Measurements from ENCODE around the gene FAM98A. TPM values are rescaled to one million over a fixed set of nuclear protein-coding genes. Genes with fewer than 3 reads are reported as not detected.
A peak's percentile ranks its signal among the peaks of the same experiment; 100 is the strongest.

FAM98A gene
- total and polyA plus RNA-seq, 7 donors: 11.8 to 53.2 (median 20.9) TPM

DNA sequence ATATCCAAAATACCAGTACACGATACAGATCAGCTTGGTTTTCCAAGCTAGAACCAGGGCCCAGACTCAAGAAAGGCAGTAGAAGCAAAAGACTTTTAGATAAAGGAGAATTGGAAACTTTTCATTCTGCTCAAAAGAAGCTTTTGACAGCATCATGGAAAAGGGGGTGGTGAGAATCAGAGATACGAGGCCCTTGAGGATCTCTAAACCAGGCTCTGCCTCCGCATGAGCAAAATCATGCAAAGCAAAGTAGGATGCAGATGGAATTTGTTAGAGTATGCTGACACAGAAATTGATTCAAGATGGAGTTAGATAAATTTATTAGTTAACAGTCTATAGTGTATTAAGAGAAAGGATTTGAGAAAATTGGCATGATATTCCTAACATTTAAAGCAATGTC lies 39.8 kb downstream of the FAM98A start:
- no peak overlapping the region for H3K4me3 ChIP-seq
- peaks cover 0 to 6% (median 0%) of the 10 kb centered on the region in 4 donors for H3K4me1 ChIP-seq
- no peak overlapping the region for H3K27ac ChIP-seq
- WGBS, 2 donors: 92 to 95% methylated on average over 3 of the region's 3 CpGs
- H3K36me3 ChIP-seq: peaks cover 0 to 7% (median 0%) of the 10 kb centered on the region in 4 donors
- TF ChIP-seq POLR2A (IDR thresholded peaks at IDR 0.05) (no peak), POLR2AphosphoS5 (IDR thresholded peaks at IDR 0.05) (no peak), EP300 (IDR thresholded peaks at IDR 0.05) (no peak)
- TF ChIP-seq, protein P1, sequence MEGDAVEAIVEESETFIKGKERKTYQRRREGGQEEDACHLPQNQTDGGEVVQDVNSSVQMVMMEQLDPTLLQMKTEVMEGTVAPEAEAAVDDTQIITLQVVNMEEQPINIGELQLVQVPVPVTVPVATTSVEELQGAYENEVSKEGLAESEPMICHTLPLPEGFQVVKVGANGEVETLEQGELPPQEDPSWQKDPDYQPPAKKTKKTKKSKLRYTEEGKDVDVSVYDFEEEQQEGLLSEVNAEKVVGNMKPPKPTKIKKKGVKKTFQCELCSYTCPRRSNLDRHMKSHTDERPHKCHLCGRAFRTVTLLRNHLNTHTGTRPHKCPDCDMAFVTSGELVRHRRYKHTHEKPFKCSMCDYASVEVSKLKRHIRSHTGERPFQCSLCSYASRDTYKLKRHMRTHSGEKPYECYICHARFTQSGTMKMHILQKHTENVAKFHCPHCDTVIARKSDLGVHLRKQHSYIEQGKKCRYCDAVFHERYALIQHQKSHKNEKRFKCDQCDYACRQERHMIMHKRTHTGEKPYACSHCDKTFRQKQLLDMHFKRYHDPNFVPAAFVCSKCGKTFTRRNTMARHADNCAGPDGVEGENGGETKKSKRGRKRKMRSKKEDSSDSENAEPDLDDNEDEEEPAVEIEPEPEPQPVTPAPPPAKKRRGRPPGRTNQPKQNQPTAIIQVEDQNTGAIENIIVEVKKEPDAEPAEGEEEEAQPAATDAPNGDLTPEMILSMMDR (IDR thresholded peaks at IDR 0.05): no peak
- no peak for DNase-seq
- intact Hi-C loops (cut with DNase I): no loop called here
- no peaks in the 10 kb centered on the region for H3K9me3 ChIP-seq
- no peaks in the 10 kb centered on the region for H3K27me3 ChIP-seq

DNA sequence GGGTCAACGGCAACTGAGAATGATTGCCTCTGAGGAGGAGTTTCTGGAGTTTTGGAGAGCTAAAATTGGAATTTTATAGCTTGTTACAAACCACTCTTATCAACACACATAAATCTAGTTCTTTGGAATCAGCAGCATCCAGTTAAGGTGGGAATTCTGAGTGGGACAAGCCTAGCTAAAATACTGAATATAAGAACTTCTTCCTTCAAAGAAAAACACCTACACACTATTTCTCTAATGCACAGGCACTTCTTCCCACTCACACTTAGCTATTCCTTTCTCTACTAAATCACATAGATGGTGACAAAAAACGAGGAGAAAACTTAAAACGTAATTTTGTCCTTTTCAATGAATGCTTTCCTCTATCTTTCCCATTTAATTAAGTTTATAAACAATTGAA lies 43.4 kb downstream of the FAM98A start:
- 72 to 80% methylated on average over 3 of the region's 3 CpGs for WGBS, 2 donors
- intact Hi-C loops (cut with DNase I): no loop called here
- DNase-seq: no peak
- H3K36me3 ChIP-seq: no peaks in the 10 kb centered on the region
- no peak overlapping the region for H3K4me3 ChIP-seq
- H3K27me3 ChIP-seq: no peaks in the 10 kb centered on the region
- peak overlapping the region in 2 of 4 donors; percentile 43 to 47 for H3K27ac ChIP-seq
- H3K4me1 ChIP-seq: peaks cover 0 to 6% (median 0%) of the 10 kb centered on the region in 4 donors
- TF ChIP-seq, protein P1 (IDR thresholded peaks at IDR 0.05): no peak
- H3K9me3 ChIP-seq: no peaks in the 10 kb centered on the region

DNA sequence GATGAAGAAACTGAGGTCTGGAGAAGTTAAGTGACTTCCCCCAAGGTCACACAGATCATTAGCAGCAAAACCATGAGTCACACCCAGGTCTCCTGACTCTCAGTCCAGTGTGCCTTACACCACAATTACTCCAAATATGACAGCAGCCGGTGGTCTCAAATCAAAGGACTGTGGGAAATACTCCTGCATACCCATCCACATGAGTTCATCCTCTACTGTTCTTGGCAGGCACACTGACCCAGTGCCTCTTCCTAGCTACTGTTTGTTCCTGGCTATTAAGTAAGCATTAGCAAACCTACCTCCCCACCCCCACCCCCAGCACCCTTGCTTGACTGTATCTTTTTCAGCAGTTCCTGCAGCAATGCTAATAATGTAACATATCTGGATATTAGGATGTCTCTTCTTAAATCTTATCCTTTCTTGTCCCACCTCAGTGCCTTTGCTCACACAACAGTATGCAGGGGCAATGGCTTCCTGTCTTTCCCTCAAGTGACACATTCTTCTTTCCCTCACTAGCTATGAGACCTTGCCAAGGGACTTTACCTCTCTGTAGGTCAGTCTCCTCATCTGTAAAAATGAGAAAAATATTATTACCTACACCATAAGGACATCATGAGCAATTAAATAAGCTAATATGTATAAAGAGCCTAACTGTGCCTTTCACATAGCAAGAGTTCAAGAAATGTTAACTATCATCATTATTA lies 46.2 kb downstream of the FAM98A start:
- TF ChIP-seq EP300 (IDR thresholded peaks at IDR 0.05) (no peak), POLR2AphosphoS5 (IDR thresholded peaks at IDR 0.05) (no peak), POLR2A (IDR thresholded peaks at IDR 0.05) (no peak)
- TF ChIP-seq, protein P1 (IDR thresholded peaks at IDR 0.05): no peak
- Histone ChIP-seq H3K27ac (no peak overlapping the region), H3K27me3 (no peaks in the 10 kb centered on the region), H3K9me3 (no peaks in the 10 kb centered on the region), H3K36me3 (no peaks in the 10 kb centered on the region), H3K4me3 (no peak overlapping the region), H3K4me1 (peaks cover 0 to 11% (median 0%) of the 10 kb centered on the region in 4 donors)
- intact Hi-C loops (cut with DNase I): no loop called here
- 82 to 93% methylated on average over 1 of the region's 1 CpG for WGBS, 2 donors
- no peak for DNase-seq

DNA sequence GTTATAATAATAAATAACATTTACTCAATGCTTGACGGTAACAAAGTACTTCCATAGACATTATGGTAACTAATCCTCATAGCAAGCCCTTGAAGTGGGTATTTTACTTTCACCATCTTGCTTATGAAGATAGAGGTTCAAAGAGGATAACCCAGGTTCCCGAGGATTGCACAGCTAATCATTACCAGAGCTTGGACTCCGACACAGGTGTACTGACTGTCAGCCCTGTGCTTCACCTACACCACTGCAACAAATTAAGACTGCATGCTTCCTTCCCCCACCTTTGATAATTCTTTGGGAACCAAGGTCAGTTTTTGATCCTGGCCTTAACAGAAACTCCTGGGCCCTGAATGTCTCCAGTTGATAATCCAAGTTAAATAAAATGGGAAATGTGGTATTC lies 48.9 kb downstream of the FAM98A start:
- 64 to 74% methylated on average over 3 of the region's 3 CpGs for WGBS, 2 donors
- H3K36me3 ChIP-seq: no peaks in the 10 kb centered on the region
- no peak for DNase-seq

More for the DNA sequence above, 48.9 kb downstream of the FAM98A start:
- Histone ChIP-seq H3K9me3 (no peaks in the 10 kb centered on the region), H3K27ac (no peak overlapping the region), H3K27me3 (no peaks in the 10 kb centered on the region), H3K4me1 (peaks cover 0 to 6% (median 0%) of the 10 kb centered on the region in 4 donors), H3K4me3 (no peak overlapping the region)
- intact Hi-C loops (cut with DNase I): no loop called here
- TF ChIP-seq POLR2A (IDR thresholded peaks at IDR 0.05) (no peak), EP300 (IDR thresholded peaks at IDR 0.05) (no peak), POLR2AphosphoS5 (IDR thresholded peaks at IDR 0.05) (no peak)
- TF ChIP-seq, protein P1 (IDR thresholded peaks at IDR 0.05): no peak

Measured in sigmoid colon (tissue), 7 donors.